Measurements from ENCODE around the gene ZNF682. TPM values are rescaled to one million over a fixed set of nuclear protein-coding genes. Genes with fewer than 3 reads are reported as not detected.

ZNF682 gene
- total and polyA plus RNA-seq, 9 of the 15 experiments (the other 6 are each of a cell fraction or from before 2014, with no cell fraction given), result 0.06 to 0.43 (median 0.25) TPM; not detected in 3

DNA sequence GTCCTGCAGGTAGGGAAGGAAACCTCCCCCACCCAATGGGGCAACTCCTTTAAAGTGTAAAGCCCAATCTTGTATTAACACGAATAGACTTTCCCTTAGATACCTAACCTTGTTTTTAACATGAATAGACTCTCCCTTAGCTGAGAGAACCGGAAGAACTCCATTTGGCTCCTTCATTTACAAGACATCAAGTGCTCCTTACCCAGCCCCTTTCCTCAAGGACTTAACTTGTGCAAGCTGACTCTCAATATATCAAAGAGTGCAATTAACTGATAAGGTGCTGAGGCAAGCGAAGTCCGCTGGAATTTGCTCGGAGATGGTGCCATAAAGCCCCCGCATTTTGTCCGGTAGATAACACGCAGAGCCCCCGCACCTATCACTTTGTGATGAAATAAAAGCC lies 28.6 kb upstream of the ZNF682 start:
- H2AFZ ChIP-seq (ENCODE audit: low read depth, low read length), result no peak overlapping the region
- H3K27me3 ChIP-seq (ENCODE audit: control insufficient read depth in 2 of 2, insufficient read depth in 2 of 2, low read length in 2 of 2), result no peaks in the 10 kb centered on the region
- DNase-seq (ENCODE audit: extremely low read depth in 1 of 4, low spot score in 3 of 4), result no peak
- H3K4me3 ChIP-seq, result no peak overlapping the region
- BruUV-seq (replicated peaks), result no TSS peak
- no peak overlapping the region for H3K4me2 ChIP-seq (ENCODE audit: insufficient read depth, low read length)
- TF ChIP-seq, protein P1, sequence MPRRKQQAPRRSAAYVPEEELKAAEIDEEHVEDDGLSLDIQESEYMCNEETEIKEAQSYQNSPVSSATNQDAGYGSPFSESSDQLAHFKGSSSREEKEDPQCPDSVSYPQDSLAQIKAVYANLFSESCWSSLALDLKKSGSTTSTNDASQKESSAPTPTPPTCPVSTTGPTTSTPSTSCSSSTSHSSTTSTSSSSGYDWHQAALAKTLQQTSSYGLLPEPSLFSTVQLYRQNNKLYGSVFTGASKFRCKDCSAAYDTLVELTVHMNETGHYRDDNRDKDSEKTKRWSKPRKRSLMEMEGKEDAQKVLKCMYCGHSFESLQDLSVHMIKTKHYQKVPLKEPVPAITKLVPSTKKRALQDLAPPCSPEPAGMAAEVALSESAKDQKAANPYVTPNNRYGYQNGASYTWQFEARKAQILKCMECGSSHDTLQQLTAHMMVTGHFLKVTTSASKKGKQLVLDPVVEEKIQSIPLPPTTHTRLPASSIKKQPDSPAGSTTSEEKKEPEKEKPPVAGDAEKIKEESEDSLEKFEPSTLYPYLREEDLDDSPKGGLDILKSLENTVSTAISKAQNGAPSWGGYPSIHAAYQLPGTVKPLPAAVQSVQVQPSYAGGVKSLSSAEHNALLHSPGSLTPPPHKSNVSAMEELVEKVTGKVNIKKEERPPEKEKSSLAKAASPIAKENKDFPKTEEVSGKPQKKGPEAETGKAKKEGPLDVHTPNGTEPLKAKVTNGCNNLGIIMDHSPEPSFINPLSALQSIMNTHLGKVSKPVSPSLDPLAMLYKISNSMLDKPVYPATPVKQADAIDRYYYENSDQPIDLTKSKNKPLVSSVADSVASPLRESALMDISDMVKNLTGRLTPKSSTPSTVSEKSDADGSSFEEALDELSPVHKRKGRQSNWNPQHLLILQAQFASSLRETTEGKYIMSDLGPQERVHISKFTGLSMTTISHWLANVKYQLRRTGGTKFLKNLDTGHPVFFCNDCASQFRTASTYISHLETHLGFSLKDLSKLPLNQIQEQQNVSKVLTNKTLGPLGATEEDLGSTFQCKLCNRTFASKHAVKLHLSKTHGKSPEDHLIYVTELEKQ (CRISPR knock-in tag; IDR thresholded peaks at IDR 0.05), result no peak
- TF ChIP-seq, protein P2, sequence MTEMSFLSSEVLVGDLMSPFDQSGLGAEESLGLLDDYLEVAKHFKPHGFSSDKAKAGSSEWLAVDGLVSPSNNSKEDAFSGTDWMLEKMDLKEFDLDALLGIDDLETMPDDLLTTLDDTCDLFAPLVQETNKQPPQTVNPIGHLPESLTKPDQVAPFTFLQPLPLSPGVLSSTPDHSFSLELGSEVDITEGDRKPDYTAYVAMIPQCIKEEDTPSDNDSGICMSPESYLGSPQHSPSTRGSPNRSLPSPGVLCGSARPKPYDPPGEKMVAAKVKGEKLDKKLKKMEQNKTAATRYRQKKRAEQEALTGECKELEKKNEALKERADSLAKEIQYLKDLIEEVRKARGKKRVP (CRISPR knock-in tag; IDR thresholded peaks at IDR 0.05), result no peak
- TF ChIP-seq POLR2A (conservative IDR thresholded peaks at IDR 0.05) (no peak), NR2C2 (CRISPR knock-in tag; IDR thresholded peaks at IDR 0.05) (no peak), NR2C2 (tag; IDR thresholded peaks at IDR 0.05) (no peak), POLR2B (IDR thresholded peaks at IDR 0.05; ENCODE audit: low read depth, partially characterized antibody) (no peak), ZNF766 (CRISPR knock-in tag; conservative IDR thresholded peaks at IDR 0.05) (no peak), ZNF583 (CRISPR knock-in tag; IDR thresholded peaks at IDR 0.05) (no peak), ZNF232 (CRISPR knock-in tag; IDR thresholded peaks at IDR 0.05) (no peak), TCF7 (IDR thresholded peaks at IDR 0.05; ENCODE audit: borderline replicate concordance) (no peak), HMG20B (CRISPR knock-in tag; IDR thresholded peaks at IDR 0.05) (no peak)
- TF ChIP-seq, protein P3, sequence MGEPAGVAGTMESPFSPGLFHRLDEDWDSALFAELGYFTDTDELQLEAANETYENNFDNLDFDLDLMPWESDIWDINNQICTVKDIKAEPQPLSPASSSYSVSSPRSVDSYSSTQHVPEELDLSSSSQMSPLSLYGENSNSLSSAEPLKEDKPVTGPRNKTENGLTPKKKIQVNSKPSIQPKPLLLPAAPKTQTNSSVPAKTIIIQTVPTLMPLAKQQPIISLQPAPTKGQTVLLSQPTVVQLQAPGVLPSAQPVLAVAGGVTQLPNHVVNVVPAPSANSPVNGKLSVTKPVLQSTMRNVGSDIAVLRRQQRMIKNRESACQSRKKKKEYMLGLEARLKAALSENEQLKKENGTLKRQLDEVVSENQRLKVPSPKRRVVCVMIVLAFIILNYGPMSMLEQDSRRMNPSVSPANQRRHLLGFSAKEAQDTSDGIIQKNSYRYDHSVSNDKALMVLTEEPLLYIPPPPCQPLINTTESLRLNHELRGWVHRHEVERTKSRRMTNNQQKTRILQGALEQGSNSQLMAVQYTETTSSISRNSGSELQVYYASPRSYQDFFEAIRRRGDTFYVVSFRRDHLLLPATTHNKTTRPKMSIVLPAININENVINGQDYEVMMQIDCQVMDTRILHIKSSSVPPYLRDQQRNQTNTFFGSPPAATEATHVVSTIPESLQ (CRISPR knock-in tag; IDR thresholded peaks at IDR 0.05), result no peak
- TF ChIP-seq, protein P4, sequence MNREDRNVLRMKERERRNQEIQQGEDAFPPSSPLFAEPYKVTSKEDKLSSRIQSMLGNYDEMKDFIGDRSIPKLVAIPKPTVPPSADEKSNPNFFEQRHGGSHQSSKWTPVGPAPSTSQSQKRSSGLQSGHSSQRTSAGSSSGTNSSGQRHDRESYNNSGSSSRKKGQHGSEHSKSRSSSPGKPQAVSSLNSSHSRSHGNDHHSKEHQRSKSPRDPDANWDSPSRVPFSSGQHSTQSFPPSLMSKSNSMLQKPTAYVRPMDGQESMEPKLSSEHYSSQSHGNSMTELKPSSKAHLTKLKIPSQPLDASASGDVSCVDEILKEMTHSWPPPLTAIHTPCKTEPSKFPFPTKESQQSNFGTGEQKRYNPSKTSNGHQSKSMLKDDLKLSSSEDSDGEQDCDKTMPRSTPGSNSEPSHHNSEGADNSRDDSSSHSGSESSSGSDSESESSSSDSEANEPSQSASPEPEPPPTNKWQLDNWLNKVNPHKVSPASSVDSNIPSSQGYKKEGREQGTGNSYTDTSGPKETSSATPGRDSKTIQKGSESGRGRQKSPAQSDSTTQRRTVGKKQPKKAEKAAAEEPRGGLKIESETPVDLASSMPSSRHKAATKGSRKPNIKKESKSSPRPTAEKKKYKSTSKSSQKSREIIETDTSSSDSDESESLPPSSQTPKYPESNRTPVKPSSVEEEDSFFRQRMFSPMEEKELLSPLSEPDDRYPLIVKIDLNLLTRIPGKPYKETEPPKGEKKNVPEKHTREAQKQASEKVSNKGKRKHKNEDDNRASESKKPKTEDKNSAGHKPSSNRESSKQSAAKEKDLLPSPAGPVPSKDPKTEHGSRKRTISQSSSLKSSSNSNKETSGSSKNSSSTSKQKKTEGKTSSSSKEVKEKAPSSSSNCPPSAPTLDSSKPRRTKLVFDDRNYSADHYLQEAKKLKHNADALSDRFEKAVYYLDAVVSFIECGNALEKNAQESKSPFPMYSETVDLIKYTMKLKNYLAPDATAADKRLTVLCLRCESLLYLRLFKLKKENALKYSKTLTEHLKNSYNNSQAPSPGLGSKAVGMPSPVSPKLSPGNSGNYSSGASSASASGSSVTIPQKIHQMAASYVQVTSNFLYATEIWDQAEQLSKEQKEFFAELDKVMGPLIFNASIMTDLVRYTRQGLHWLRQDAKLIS (CRISPR knock-in tag; IDR thresholded peaks at IDR 0.05), result no peak
- H4K20me1 ChIP-seq (replicated peaks; ENCODE audit: control insufficient read depth, insufficient read depth, low read length), result no peaks in the 10 kb centered on the region
- H3K79me2 ChIP-seq (ENCODE audit: control insufficient read depth, insufficient read depth, low read length), result no peaks in the 10 kb centered on the region
- H3K9me1 ChIP-seq (ENCODE audit: control insufficient read depth, insufficient read depth, low read length), result no peaks in the 10 kb centered on the region
- no peak for FAIRE-seq
- no peak overlapping the region for H3K27ac ChIP-seq (ENCODE audit: extremely low read depth, low read depth, low read length)
- no peaks in the 10 kb centered on the region for H3K9me3 ChIP-seq (replicated peaks; ENCODE audit: control insufficient read depth, insufficient read depth, low read depth, low read length)
- CTCF ChIA-PET (ENCODE audit: low intra/inter-chr PET ratio), result no interaction called here
- no peaks in the 10 kb centered on the region for H3K36me3 ChIP-seq (ENCODE audit: control insufficient read depth, insufficient read depth, low read length)
- H3K9ac ChIP-seq (ENCODE audit: insufficient read depth in 1 of 2, low read depth in 2 of 2, low read length in 2 of 2), result no peak overlapping the region
- WGBS (ENCODE audit: insufficient coverage, low coverage, missing lambda C conversion rate), result 2% methylated on average over 9 of the region's 9 CpGs
- in situ Hi-C loops (cut with MboI) (no loop called here), intact Hi-C loops (cut with micrococcal nuclease) (no loop called here)
- no peaks in the 10 kb centered on the region for H3K4me1 ChIP-seq (replicated peaks in 1 of 2; ENCODE audit: control insufficient read depth in 2 of 2, insufficient read depth in 2 of 2, low read length in 2 of 2)
- ATAC-seq, result no peak
- POLR2A ChIA-PET, result no interaction called here

Data from K562 (cell line).